Measurements from ENCODE around the gene ACTR3C.

ACTR3C gene

GRCh38 chr7:150342121-150342408 is 18.7 kb upstream of the ACTR3C start:
- no peak for TF ChIP-seq TCF4 (CRISPR knock-in tag; IDR thresholded peaks at IDR 0.05; ENCODE audit: borderline replicate concordance)
- no peak for TF ChIP-seq CSRNP3 (CRISPR knock-in tag; IDR thresholded peaks at IDR 0.05)
- no peak for TF ChIP-seq ZNF565 (CRISPR knock-in tag; conservative IDR thresholded peaks at IDR 0.05; ENCODE audit: low read depth)
- no peak for TF ChIP-seq TSHZ2 (CRISPR knock-in tag; IDR thresholded peaks at IDR 0.05)
- TF ChIP-seq ISL1 (CRISPR knock-in tag; IDR thresholded peaks at IDR 0.05), result no peak
- TF ChIP-seq, protein P1, sequence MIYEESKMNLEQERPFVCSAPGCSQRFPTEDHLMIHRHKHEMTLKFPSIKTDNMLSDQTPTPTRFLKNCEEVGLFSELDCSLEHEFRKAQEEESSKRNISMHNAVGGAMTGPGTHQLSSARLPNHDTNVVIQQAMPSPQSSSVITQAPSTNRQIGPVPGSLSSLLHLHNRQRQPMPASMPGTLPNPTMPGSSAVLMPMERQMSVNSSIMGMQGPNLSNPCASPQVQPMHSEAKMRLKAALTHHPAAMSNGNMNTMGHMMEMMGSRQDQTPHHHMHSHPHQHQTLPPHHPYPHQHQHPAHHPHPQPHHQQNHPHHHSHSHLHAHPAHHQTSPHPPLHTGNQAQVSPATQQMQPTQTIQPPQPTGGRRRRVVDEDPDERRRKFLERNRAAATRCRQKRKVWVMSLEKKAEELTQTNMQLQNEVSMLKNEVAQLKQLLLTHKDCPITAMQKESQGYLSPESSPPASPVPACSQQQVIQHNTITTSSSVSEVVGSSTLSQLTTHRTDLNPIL (CRISPR knock-in tag; IDR thresholded peaks at IDR 0.05; ENCODE audit: low read depth), result no peak
- TF ChIP-seq ZFP3 (CRISPR knock-in tag; IDR thresholded peaks at IDR 0.05), result no peak
- TF ChIP-seq ZC3H10 (CRISPR knock-in tag; IDR thresholded peaks at IDR 0.05), result no peak
- no peak for TF ChIP-seq ZNF8 (CRISPR knock-in tag; IDR thresholded peaks at IDR 0.05)
- no peak for ATAC-seq

GRCh38 chr7:150341263-150342120 is 18.1 kb upstream of the ACTR3C start, which contains the start of gene RARRES2:
TSS of gene RARRES2 (minus strand) at chr7:150341629. CDS start at chr7:150340609, 1,020 bp downstream.
- ATAC-seq, result peak; percentile 17; the same call in 2 of the 3 replicates
- TF ChIP-seq ZFP3 (CRISPR knock-in tag; IDR thresholded peaks at IDR 0.05) (no peak), BACH2 (CRISPR knock-in tag; IDR thresholded peaks at IDR 0.05; ENCODE audit: borderline replicate concordance) (no peak), ZC3H10 (CRISPR knock-in tag; IDR thresholded peaks at IDR 0.05) (no peak), SNAI2 (CRISPR knock-in tag; IDR thresholded peaks at IDR 0.05) (no peak), ESRRG (CRISPR knock-in tag; IDR thresholded peaks at IDR 0.05) (no peak), ISL1 (CRISPR knock-in tag; IDR thresholded peaks at IDR 0.05) (no peak), ZNF565 (CRISPR knock-in tag; conservative IDR thresholded peaks at IDR 0.05; ENCODE audit: low read depth) (no peak), ZFP30 (CRISPR knock-in tag; IDR thresholded peaks at IDR 0.05) (no peak), TCF4 (CRISPR knock-in tag; IDR thresholded peaks at IDR 0.05; ENCODE audit: borderline replicate concordance) (no peak), PATZ1 (CRISPR knock-in tag; IDR thresholded peaks at IDR 0.05; ENCODE audit: borderline replicate concordance) (no peak), OSR1 (CRISPR knock-in tag; IDR thresholded peaks at IDR 0.05) (no peak), CSRNP3 (CRISPR knock-in tag; IDR thresholded peaks at IDR 0.05) (no peak), ARNTL (CRISPR knock-in tag; IDR thresholded peaks at IDR 0.05; ENCODE audit: borderline replicate concordance, low read depth) (no peak)
- TF ChIP-seq, protein P2, sequence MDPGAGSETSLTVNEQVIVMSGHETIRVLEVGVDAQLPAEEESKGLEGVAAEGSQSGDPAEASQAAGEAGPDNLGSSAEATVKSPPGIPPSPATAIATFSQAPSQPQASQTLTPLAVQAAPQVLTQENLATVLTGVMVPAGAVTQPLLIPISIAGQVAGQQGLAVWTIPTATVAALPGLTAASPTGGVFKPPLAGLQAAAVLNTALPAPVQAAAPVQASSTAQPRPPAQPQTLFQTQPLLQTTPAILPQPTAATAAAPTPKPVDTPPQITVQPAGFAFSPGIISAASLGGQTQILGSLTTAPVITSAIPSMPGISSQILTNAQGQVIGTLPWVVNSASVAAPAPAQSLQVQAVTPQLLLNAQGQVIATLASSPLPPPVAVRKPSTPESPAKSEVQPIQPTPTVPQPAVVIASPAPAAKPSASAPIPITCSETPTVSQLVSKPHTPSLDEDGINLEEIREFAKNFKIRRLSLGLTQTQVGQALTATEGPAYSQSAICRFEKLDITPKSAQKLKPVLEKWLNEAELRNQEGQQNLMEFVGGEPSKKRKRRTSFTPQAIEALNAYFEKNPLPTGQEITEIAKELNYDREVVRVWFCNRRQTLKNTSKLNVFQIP (CRISPR knock-in tag; IDR thresholded peaks at IDR 0.05; ENCODE audit: borderline replicate concordance, low read depth), result no peak

DNA sequence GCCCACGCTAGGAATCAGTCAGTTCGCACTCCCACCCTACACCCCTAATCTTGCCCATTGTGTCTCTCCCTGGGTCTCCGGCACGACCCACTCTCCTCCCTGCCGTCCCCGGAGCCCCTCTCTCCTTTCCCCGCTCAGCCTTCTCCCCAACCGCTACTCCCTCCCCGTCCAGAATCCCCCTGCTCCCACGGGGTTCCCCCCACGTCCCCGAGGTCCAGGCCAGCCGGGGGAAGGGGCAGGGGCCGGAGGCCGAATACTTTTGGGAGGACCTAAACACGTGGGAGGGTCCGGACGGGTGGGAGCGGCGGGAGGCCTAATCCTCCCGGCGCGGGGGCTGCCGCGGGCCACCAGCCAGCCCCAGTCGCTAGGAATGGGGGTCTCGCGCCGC is 17.5 kb upstream of the ACTR3C start:
- ATAC-seq, result no peak
- TF ChIP-seq ZNF8 (CRISPR knock-in tag; IDR thresholded peaks at IDR 0.05) (no peak), PPARA (CRISPR knock-in tag; IDR thresholded peaks at IDR 0.05; ENCODE audit: borderline replicate concordance) (no peak), TCF4 (CRISPR knock-in tag; IDR thresholded peaks at IDR 0.05; ENCODE audit: borderline replicate concordance) (no peak), ZNF565 (CRISPR knock-in tag; conservative IDR thresholded peaks at IDR 0.05; ENCODE audit: low read depth) (no peak), BACH2 (CRISPR knock-in tag; IDR thresholded peaks at IDR 0.05; ENCODE audit: borderline replicate concordance) (no peak), PATZ1 (CRISPR knock-in tag; IDR thresholded peaks at IDR 0.05; ENCODE audit: borderline replicate concordance) (no peak)
